ENCODE results near the gene MED20.
A peak's percentile ranks its signal among the peaks of the same experiment; 100 is the strongest.
"Not testable (repeated sequence)": the region's sequence is repeated elsewhere in the genome, so short reads cannot be mapped to it uniquely, and the experiment has no call there.

MED20 gene

DNA sequence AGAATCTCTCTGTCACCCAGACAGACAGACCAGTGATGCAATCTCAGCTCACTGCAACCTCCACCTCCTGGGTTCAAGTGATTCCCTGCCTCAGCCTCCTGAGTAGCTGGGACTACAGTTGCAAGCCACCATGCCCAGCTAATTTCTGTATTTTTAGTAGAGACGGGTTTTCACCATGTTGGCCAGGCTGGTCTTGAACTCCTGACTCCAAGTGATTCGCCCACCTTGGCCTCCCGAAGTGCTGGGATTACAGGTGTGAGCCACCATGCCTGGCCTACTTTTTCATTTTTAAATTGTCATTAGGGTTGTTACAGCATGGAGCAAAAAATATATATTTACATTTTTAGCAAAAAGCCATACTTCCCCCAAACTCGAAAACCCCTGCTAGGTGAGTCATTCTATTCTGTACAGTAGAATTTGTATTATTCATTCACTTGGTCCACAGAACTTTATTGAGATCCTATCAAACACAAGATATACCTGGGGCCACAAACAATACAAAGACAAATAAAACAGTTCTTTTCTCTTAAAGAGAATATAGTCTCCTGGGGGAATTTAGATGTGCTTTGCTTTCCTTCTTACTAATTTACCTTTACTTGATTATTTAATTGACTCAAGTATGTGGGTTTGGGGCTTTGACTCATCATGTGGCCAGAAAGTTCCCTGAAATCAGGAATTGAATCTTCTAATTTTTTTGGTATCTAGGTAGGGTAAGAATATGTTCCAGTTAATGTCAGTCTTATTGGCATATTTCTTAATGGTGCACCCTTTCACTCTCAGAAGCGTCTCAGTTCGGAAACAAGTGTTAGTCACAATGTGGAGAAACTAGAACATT lies 37.3 kb upstream of the MED20 start:
- H3K4me1 ChIP-seq (ENCODE audit: control insufficient read depth in 2 of 2, insufficient read depth in 2 of 2, low read length in 2 of 2), result no peaks in the 10 kb centered on the region
- no peak overlapping the region for H3K4me3 ChIP-seq (ENCODE audit: low read length in 2 of 2)
- no peak overlapping the region for H3K27ac ChIP-seq (ENCODE audit: low read depth in 2 of 2, low read length in 2 of 2)
- H3K27me3 ChIP-seq (ENCODE audit: control insufficient read depth in 2 of 2, insufficient read depth in 2 of 2, low read length in 2 of 2), result no peaks in the 10 kb centered on the region
- no peaks in the 10 kb centered on the region for H3K9me3 ChIP-seq (ENCODE audit: control insufficient read depth in 2 of 2, low read length in 2 of 2)
- no peaks in the 10 kb centered on the region for H3K36me3 ChIP-seq (ENCODE audit: control insufficient read depth in 2 of 2, insufficient read depth in 2 of 2, low read length in 2 of 2)
- no peak overlapping the region for H3K9ac ChIP-seq (ENCODE audit: low read depth in 1 of 2, low read length in 2 of 2)

DNA sequence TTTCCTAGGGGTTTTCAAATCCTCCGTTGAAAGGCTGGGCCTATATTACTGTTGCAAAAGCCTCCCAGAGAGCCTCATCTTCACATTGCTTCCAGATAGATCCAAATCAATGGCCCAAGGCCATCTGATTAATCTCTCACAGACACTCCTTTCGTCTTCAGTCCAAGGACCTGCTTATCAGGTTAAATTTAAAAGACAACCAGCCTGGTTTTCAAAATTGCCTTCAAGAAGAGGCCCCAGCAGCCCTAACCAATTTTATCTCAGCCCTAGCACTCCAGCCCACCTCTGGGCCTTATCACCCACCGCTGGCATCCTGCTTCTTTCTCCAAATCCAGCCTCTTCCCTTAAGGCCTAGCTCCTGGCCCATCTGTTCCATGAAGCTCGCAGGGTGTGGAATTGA lies 36.2 kb upstream of the MED20 start:
- Histone ChIP-seq H3K4me1 (ENCODE audit: control insufficient read depth in 2 of 2, insufficient read depth in 2 of 2, low read length in 2 of 2) (no peaks in the 10 kb centered on the region), H3K27me3 (ENCODE audit: control insufficient read depth in 2 of 2, insufficient read depth in 2 of 2, low read length in 2 of 2) (no peaks in the 10 kb centered on the region), H3K27ac (ENCODE audit: low read depth in 2 of 2, low read length in 2 of 2) (no peak overlapping the region)

DNA sequence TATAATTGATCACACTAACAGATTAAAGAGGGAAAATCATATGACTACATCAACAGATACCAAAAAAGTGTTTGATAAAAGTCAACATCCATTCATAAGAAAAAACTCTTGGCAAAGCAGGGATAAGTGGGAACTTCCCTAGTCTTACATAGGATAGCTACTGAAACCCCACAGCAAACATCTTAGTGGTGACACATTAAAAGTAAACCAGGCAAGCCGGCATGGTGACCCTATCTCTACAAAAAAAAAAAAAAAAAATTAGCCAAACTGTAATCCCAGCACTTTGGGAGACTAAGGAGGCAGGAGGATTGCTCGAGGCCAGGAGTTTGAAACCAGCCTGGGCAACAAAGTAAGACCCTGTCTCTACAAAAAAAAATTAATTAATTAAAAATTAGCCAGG lies 34.5 kb upstream of the MED20 start:
- H3K4me1 ChIP-seq (ENCODE audit: control insufficient read depth in 2 of 2, insufficient read depth in 2 of 2, low read length in 2 of 2), result no peaks in the 10 kb centered on the region
- no peak overlapping the region for H3K9ac ChIP-seq (ENCODE audit: low read depth in 1 of 2, low read length in 2 of 2)
- H3K36me3 ChIP-seq (ENCODE audit: control insufficient read depth in 2 of 2, insufficient read depth in 2 of 2, low read length in 2 of 2), result no peaks in the 10 kb centered on the region
- no peak overlapping the region for H3K4me3 ChIP-seq (ENCODE audit: low read length in 2 of 2)
- H3K27ac ChIP-seq (ENCODE audit: low read depth in 2 of 2, low read length in 2 of 2), result no peak overlapping the region
- no peaks in the 10 kb centered on the region for H3K27me3 ChIP-seq (ENCODE audit: control insufficient read depth in 2 of 2, insufficient read depth in 2 of 2, low read length in 2 of 2)
- no peaks in the 10 kb centered on the region for H3K9me3 ChIP-seq (ENCODE audit: control insufficient read depth in 2 of 2, low read length in 2 of 2)

More for the DNA sequence above, 36.2 kb upstream of the MED20 start:
- Histone ChIP-seq H3K4me3 (ENCODE audit: low read length in 2 of 2) (no peak overlapping the region), H3K9ac (ENCODE audit: low read depth in 1 of 2, low read length in 2 of 2) (no peak overlapping the region), H3K36me3 (ENCODE audit: control insufficient read depth in 2 of 2, insufficient read depth in 2 of 2, low read length in 2 of 2) (no peaks in the 10 kb centered on the region), H3K9me3 (ENCODE audit: control insufficient read depth in 2 of 2, low read length in 2 of 2) (no peaks in the 10 kb centered on the region)

DNA sequence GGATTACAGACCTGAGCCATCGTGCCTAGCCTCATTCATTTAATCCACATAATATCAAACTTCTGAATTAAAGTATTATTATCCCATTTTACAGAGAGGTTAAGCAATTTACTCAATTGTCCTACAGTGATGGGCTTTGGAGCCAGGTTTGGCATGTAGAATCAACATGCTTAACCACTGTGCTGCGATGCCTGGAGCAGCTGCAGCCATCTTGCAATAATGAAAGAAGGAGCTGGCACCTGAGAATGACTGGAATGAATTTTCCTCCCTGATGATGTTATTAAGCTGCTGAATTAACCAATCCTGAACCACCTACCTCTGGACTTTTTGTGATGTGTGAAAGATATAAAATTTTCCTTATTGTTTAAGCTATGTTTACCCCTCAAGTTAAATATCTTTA lies 33.7 kb upstream of the MED20 start:
- no peaks in the 10 kb centered on the region for H3K9me3 ChIP-seq (ENCODE audit: control insufficient read depth in 2 of 2, low read length in 2 of 2)
- H3K27me3 ChIP-seq (ENCODE audit: control insufficient read depth in 2 of 2, insufficient read depth in 2 of 2, low read length in 2 of 2), result no peaks in the 10 kb centered on the region
- no peak overlapping the region for H3K9ac ChIP-seq (ENCODE audit: low read depth in 1 of 2, low read length in 2 of 2)
- H3K4me1 ChIP-seq (ENCODE audit: control insufficient read depth in 2 of 2, insufficient read depth in 2 of 2, low read length in 2 of 2), result no peaks in the 10 kb centered on the region
- H3K36me3 ChIP-seq (ENCODE audit: control insufficient read depth in 2 of 2, insufficient read depth in 2 of 2, low read length in 2 of 2), result no peaks in the 10 kb centered on the region
- no peak overlapping the region for H3K27ac ChIP-seq (ENCODE audit: low read depth in 2 of 2, low read length in 2 of 2)
- H3K4me3 ChIP-seq (ENCODE audit: low read length in 2 of 2), result no peak overlapping the region

DNA sequence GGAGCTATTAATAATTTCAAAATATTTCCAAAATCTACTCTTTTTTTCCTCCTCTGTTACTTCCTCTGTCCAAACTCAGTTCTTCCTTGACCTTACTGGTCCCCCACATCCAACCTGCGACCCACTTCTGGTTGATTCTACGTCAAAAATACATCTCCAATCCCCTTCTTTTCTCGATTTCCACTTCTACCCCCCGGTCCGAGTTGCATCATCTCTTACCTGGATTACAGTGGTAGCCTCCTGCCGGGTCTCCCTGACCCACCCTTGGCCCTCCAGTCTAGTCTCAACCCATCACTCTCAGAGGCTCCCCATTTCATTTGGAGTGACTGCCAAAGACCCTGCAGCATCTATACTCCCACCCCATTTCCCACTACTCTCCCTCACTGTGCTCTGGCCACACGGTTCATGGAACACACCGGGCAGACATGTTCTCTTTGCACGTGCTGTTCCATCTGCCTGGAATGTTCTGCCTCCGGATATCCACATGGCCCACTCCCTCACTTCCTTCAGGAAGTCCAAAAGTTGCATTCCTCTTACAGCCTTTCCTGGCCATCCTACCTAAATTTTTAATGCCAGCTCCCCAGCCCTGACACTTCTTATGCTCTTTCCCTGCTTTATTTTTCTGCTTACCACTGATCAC lies 26.8 kb upstream of the MED20 start:
- Histone ChIP-seq H3K27ac (ENCODE audit: low read depth in 2 of 2, low read length in 2 of 2) (no peak overlapping the region), H3K36me3 (ENCODE audit: control insufficient read depth in 2 of 2, insufficient read depth in 2 of 2, low read length in 2 of 2) (no peaks in the 10 kb centered on the region), H3K9me3 (ENCODE audit: control insufficient read depth in 2 of 2, low read length in 2 of 2) (no peaks in the 10 kb centered on the region), H3K4me1 (ENCODE audit: control insufficient read depth in 2 of 2, insufficient read depth in 2 of 2, low read length in 2 of 2) (no peaks in the 10 kb centered on the region), H3K27me3 (ENCODE audit: control insufficient read depth in 2 of 2, insufficient read depth in 2 of 2, low read length in 2 of 2) (no peaks in the 10 kb centered on the region), H3K4me3 (ENCODE audit: low read length in 2 of 2) (no peak overlapping the region), H3K9ac (ENCODE audit: low read depth in 1 of 2, low read length in 2 of 2) (no peak overlapping the region)

DNA sequence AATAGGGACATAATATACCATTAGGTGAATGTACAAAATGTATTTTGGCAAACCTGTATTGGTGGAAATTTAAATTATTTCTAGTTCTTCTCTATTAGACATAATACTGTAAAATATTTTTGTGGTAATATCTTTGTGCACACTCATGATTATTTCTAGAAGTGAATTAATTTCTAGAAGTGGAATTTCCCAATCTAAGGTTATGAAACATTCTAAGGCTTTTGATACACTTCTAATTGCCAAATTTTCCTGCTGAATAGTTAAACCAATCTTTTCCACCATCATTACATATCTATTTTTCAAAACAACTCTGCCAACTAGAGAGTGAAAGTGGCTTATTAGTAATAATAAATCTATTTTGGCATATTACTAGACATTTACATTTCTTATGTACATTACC lies 22.5 kb upstream of the MED20 start:
- Histone ChIP-seq H3K27me3 (ENCODE audit: control insufficient read depth in 2 of 2, insufficient read depth in 2 of 2, low read length in 2 of 2) (no peaks in the 10 kb centered on the region), H3K36me3 (ENCODE audit: control insufficient read depth in 2 of 2, insufficient read depth in 2 of 2, low read length in 2 of 2) (no peaks in the 10 kb centered on the region), H3K4me3 (ENCODE audit: low read length in 2 of 2) (no peak overlapping the region), H3K9ac (ENCODE audit: low read depth in 1 of 2, low read length in 2 of 2) (no peak overlapping the region), H3K27ac (ENCODE audit: low read depth in 2 of 2, low read length in 2 of 2) (no peak overlapping the region), H3K4me1 (ENCODE audit: control insufficient read depth in 2 of 2, insufficient read depth in 2 of 2, low read length in 2 of 2) (peaks cover 20 to 28% of the 10 kb centered on the region in 2 donors), H3K9me3 (ENCODE audit: control insufficient read depth in 2 of 2, low read length in 2 of 2) (no peaks in the 10 kb centered on the region)

DNA sequence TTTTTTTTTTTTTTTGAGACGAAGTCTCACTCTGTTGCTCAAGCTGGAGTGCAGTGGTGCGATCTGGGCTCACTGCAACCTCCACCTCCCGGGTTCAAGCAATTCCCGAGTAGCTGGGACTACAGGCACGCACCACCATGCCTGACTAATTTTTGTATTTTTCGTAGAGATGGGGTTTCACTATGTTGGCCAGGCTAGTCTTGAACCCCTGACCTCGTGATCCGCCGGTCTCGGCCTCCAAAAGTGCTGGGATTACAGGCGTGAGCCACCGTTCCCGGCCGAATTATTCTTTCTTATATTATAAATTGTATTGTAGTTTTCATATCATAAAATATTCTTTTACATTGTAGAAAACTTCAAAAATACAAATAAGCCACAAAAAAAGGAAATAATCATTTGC lies 21.9 kb upstream of the MED20 start:
- not testable (repeated sequence) for H3K9me3 ChIP-seq (ENCODE audit: control insufficient read depth in 2 of 2, low read length in 2 of 2); H3K9ac ChIP-seq (ENCODE audit: low read depth in 1 of 2, low read length in 2 of 2); H3K4me3 ChIP-seq (ENCODE audit: low read length in 2 of 2); H3K27ac ChIP-seq (ENCODE audit: low read depth in 2 of 2, low read length in 2 of 2); H3K27me3 ChIP-seq (ENCODE audit: control insufficient read depth in 2 of 2, insufficient read depth in 2 of 2, low read length in 2 of 2); H3K36me3 ChIP-seq (ENCODE audit: control insufficient read depth in 2 of 2, insufficient read depth in 2 of 2, low read length in 2 of 2)
- H3K4me1 ChIP-seq (ENCODE audit: control insufficient read depth in 2 of 2, insufficient read depth in 2 of 2, low read length in 2 of 2), result peaks cover 24 to 28% of the 10 kb centered on the region in 2 donors

DNA sequence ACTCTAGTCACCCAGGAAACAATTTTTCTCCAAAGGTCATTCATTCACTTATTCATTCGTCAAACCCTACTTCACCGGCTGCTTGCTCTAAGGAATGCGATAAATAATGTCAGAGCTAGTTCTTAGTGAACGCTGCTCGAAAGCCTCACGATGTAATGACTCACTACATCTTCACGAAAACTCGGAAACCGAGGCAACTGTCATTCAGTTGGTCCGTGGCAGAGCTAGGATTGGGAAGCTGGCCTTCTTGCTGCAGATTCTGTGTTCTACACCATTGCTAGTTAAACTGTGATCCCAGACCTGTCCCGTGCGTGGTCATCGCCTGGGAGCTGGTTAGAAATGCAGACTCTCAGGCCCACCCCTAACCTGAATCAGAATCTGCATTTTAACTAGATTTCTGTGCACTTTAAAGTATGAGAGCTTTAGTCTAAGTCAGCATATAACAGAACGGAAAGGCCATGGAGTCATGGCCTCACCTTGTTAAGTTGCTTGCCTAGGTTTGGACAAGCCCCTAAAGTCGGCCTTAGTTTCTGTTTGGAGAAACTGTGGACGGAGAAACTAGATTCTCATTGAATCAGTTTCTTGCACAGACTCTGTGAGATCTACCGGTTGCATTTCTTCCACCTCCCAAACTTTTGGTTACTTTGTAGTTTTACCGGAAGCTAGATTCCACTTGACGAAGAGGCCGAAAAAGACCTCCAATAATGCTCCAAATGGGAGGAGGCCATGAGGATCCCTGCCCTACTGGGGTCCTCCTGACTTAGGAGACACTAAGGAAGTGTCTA lies 21.3 kb upstream of the MED20 start:
- H3K36me3 ChIP-seq (ENCODE audit: control insufficient read depth in 2 of 2, insufficient read depth in 2 of 2, low read length in 2 of 2), result peaks cover 0 to under 1% of the 10 kb centered on the region in 2 donors
- peak overlapping the region; percentile 77 to 93 for H3K4me3 ChIP-seq (ENCODE audit: low read length in 2 of 2)
- no peaks in the 10 kb centered on the region for H3K9me3 ChIP-seq (ENCODE audit: control insufficient read depth in 2 of 2, low read length in 2 of 2)
- H3K9ac ChIP-seq (ENCODE audit: low read depth in 1 of 2, low read length in 2 of 2), result peak overlapping the region; percentile 13 to 42
- H3K4me1 ChIP-seq (ENCODE audit: control insufficient read depth in 2 of 2, insufficient read depth in 2 of 2, low read length in 2 of 2), result peaks cover 24 to 28% of the 10 kb centered on the region in 2 donors
- H3K27ac ChIP-seq (ENCODE audit: low read depth in 2 of 2, low read length in 2 of 2), result peak overlapping the region; percentile 29 to 73
- no peaks in the 10 kb centered on the region for H3K27me3 ChIP-seq (ENCODE audit: control insufficient read depth in 2 of 2, insufficient read depth in 2 of 2, low read length in 2 of 2)

DNA sequence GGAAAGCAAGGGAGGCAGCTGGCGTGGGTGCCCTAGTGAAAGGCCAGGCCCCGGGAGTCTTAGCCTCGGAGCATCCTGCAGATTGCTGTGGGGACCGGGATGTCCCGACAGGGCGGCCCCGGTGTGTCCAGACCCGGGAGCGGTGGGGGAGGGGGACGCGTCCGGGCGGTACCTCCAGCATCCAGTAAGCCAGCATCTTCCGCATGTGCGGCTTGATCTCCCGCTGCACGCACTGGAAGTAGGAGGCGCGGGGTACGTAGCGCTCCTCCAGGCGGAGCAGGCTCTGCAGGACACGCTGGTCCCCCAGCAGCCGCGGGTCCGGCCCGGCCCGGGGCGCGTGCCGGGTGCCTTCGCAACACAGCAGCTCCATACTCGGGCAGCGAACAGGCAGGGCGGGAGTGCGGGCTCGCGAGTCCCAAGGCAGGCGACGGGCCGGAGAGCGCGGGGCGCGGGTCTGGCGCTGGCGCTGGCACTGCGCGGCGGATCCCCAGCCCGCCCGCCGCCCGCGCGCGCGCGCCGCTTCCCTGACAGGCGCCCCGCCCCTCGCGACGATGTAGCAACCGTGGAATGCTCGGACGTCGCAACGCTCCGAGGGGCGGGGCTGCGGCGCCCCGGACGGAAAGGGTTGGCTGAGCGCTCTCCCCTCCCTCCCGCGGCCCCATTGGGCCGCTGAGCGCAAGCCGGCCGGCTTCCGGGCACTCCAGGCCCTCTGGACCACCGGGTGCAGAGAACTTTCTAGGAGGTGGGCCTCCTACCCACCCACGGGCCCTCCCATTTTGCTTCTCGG lies 20.5 kb upstream of the MED20 start, which contains the start of gene CCND3:
Gene CCND3 (minus strand): TSS at position 529 of the 787 bp plus-strand sequence. CDS start 159 bp downstream, at position 370.
- H3K27ac ChIP-seq (ENCODE audit: low read depth in 2 of 2, low read length in 2 of 2), result peak within 1 kb of the TSS; percentile 81 to 86
- H3K4me3 ChIP-seq (ENCODE audit: low read length in 2 of 2), result peak within 1 kb of the TSS; percentile 77 to 93
- H3K4me1 ChIP-seq (ENCODE audit: control insufficient read depth in 2 of 2, insufficient read depth in 2 of 2, low read length in 2 of 2), result peaks cover 30 to 31% of the 10 kb centered on the region in 2 donors
- H3K9ac ChIP-seq (ENCODE audit: low read depth in 1 of 2, low read length in 2 of 2), result peak within 1 kb of the TSS; percentile 72 to 74
- H3K27me3 ChIP-seq (ENCODE audit: control insufficient read depth in 2 of 2, insufficient read depth in 2 of 2, low read length in 2 of 2), result no peaks in the 10 kb centered on the region
- H3K9me3 ChIP-seq (ENCODE audit: control insufficient read depth in 2 of 2, low read length in 2 of 2), result no peaks in the 10 kb centered on the region
- peaks cover 0 to 8% of the 10 kb centered on the region in 2 donors for H3K36me3 ChIP-seq (ENCODE audit: control insufficient read depth in 2 of 2, insufficient read depth in 2 of 2, low read length in 2 of 2)

Data from mucosa of rectum (tissue), 2 donors.